Measurements from ENCODE around the gene RIN2.

DNA sequence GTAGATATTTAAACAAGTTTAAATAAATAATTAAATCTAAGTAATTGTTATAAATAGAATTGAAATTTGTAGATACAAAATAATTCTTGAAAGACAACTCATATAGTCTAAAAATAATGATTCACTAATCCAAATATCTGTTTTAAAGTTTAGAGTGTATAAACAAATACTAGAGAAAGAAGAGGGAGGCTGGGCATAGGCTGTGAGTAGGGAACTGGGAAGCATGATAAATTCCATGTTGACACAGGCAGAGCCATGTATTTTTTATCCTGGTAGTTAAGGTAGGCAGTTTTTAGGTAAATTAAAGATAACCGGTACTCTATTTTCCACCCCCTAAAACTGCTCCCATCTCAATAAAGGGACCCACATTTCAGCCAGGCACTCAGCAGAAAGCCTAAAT, 11.7 kb upstream of the RIN2 start:
- TF ChIP-seq, protein P1, sequence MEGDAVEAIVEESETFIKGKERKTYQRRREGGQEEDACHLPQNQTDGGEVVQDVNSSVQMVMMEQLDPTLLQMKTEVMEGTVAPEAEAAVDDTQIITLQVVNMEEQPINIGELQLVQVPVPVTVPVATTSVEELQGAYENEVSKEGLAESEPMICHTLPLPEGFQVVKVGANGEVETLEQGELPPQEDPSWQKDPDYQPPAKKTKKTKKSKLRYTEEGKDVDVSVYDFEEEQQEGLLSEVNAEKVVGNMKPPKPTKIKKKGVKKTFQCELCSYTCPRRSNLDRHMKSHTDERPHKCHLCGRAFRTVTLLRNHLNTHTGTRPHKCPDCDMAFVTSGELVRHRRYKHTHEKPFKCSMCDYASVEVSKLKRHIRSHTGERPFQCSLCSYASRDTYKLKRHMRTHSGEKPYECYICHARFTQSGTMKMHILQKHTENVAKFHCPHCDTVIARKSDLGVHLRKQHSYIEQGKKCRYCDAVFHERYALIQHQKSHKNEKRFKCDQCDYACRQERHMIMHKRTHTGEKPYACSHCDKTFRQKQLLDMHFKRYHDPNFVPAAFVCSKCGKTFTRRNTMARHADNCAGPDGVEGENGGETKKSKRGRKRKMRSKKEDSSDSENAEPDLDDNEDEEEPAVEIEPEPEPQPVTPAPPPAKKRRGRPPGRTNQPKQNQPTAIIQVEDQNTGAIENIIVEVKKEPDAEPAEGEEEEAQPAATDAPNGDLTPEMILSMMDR (IDR thresholded peaks at IDR 0.05), result no peak
- TF ChIP-seq POLR2A (IDR thresholded peaks at IDR 0.05), result no peak

Measured in right lobe of liver (tissue), 4 donors.